GM21576 (cell line): ENCODE results near the gene BTG2.
"Not testable (repeated sequence)": the region's sequence is repeated elsewhere in the genome, so short reads cannot be mapped to it uniquely, and the experiment has no call there.

Source experiments
- ATAC-seq: cut with Tn5 transposase; IDR thresholded peaks from one replicate; pipeline ENCODE4 v1.9.1; 2021; ENCODE audit warnings: mild to moderate bottlenecking, moderate library complexity; ENCODE audit not compliant: unreplicated experiment

BTG2 gene

DNA sequence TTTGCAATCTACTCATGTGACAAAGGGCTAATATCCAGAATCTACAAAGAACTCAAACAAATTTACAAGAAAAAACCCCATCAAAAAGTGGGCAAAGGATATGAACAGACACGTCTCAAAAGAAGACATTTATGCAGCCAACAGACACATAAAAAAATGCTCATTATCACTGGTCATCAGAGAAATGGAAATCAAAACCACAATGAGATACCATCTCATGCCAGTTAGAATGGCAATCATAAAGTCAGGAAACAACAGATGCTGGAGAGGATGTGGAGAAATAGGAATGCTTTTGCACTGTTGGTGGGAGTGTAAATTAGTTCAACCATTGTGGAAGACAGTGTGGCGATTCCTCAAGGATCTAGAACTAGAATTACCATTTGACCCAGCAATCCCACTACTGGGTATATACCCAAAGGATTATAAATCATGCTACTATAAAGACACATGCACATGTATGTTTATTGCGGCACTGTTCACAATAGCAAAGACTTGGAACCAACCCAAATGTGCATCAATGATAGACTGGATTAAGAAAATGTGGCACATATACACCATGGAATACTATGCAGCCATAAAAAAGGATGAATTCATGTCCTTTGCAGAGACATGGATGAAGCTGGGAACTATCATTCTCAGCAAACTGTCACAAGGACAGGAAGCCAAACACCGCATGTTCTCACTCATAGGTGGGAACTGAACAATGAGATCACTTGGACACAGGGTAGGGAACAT, 8.9 kb downstream of the BTG2 start:
- ATAC-seq: not testable (repeated sequence)

GRCh38 chr1:203316626-203317093, 11.3 kb downstream of the BTG2 start:
- ATAC-seq: no peak

DNA sequence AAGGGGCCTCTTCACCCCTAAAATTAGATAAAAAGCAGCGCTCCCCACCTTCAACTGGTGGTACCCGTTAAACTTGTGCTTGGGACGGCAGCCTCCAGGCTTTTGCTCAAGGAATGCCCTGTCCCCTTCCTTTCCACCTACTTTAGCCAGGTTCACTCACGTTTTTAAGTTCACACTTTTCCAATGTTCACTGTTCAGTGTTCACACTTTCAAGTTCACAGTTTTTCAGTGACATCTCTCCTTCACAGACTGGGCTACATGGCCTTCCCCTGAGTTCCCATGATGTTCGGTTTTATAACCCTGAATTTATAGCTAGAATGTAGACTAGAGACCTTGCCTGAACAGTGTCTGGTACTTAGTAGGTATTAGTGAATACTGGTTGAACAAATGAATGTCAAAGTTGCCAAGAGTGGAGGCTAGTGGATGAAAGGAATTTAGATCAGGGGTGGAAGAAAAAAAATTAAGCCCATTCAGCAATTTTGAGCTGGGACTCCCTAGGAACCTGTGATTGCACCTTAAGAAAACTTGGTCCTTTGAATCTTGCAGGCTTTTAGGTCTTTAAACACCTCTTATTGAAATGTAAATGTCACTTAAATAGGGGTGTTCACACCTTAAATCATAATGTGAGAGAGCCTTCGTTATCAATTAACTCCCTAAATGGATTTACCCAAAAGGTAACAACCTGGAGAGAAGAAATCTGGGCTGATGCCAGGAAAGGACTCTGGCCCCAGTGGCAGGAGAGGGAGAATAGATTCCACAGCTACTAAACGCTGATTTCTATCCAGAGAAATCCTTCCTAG, 12.3 kb downstream of the BTG2 start:
- ATAC-seq: no peak

GRCh38 chr1:203318229-203318517, 12.9 kb downstream of the BTG2 start:
- no peak for ATAC-seq

GRCh38 chr1:203320591-203321272, 15.4 kb downstream of the BTG2 start:
- ATAC-seq: peak; percentile 55

DNA sequence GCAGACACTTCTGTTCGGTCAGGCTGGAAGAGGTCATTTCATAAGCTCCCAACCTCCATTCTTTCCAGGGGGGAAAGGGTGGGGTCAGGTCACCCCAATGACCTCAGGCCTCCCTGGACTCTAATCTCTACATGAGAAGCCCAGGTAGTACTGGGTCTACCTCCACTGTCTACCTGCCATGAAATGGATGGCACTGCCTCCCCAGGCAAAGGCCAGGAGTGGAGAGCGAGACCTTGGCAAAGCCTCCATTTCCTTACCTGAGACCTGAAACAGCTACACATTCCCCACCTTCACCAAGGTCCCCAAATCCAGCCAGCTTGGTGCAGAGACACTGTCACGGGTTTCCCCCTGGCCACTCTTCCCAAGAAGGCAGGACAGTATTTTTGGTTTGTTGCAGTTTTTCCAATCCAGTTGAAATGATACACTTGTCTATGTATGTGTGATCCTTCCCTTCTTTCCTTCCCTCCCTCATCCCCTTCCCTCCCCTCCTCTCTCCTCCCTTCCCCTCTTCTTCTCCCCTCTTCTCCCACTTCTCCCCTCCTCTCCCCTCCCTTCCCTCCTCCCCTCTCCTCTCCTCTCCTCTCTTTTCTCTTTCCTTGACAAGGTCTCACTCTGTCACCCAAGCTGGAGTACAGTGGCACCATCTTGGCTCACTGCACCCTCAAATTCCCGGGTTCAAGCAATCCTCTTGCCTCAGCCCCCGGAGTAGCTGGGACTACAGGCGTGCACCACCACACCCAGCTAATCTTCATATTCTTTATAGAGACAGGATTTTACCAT, 16.1 kb downstream of the BTG2 start:
- ATAC-seq: no peak

DNA sequence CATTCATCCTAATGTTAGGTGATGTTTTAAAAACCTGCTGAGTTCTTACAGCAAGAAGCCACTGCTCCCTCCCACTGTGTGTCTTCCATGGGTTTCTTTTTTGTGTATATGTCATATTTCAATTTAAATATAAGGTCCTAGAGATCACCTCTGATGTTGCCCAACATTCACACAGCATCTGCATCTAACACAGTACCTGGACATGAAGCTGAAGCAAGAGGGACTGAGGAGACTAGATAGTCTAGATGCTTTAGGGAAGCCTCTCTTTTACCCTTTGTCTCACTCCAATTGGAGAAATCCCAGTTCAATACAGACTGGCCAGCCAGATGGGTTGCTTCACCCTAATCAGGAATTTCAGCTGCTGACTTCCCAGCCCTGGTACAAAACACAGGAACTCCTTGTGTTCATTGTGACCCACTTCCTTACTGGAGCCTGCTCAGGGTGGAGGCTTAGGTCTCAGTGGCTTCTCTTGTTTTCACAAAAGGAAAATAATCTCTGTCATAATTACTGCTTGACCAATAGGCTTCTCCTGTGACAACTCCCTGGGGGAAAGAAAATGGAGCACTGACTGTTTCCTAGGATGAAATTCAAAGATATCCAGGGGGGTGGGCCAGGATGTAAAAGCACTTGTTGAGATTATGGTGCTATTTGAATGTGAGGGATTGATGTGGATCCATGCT, 17.3 kb downstream of the BTG2 start:
- ATAC-seq: no peak

DNA sequence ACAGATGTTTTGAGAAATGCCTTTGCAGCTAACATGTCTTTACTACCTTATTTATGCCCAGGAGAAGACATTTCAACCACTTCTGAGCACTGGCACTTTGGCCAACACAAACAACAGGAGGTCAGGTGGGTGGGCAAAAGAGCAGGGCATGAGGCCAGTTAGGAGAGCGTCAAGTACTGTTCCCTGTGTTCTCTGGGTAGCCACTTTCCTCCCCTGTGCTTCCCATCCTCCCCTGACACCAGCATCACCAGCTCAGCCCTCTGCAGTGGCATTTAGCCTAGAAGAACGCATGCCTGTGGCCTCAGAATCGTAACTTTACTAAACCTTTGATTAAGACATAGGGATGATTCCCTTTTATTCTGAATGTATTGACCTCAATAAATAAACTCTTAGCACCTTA, 18.3 kb downstream of the BTG2 start:
- ATAC-seq: no peak

DNA sequence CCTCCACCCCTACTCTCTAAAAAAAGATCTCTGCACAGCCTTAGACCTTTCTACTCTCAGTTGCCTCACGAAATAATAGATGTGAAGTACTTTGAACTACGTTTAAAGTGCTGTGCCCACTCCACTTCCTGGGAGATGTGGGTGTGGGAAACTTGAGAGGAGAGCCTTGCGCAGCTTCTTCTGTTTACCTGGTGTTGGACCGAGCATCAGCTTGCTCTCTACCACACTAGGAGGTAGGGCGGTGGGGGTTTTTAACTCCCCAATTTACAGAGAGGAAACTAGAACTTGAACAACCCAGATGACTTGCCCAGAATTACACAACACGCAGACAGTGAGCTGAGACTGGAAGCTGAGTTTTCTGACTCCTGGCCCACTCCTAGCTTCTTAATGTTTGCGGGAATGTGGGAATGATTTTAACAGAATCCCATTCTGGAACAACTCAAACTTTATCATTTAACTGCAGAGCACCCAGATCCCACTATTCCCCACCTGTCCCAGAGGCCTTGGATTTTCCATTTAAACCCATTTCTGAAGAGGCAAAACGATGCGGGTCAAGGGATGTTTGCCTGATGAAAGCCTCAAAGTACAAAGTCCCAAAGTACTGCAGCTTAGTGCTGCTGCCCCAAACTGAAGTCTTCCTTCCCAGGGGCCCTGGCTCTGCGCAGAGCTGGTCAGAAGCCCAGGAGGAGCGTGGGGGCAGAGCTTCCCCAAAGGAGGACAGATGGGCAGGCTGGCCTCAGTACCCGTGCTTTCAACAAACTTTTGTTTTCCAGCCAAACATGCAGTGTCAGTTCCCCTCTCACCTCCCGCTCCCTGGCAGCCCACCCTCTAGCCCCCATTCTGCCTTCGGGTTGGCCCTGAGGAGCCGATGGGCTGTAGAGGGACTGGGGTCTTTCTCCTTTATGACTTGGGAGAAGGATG, 19.0 kb downstream of the BTG2 start:
- ATAC-seq: no peak

DNA sequence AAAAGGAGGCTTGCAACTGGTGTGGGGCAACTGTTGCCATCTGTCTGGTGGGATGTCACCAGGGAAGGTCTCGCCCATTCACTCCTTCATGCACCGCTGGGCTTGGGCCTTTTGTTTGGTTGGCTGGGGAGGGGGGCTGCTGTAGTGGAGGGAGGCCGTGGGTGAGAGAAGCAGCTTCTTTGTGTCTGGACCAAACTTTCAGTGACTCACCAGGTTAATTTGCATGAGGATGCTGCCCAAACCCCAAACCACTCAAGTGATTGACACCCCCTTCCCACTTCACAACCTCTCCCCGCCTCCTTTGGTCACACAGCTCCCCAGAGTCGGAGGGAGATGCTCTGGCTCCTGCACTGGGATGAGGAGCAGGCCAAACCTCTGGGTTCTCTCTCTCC, 19.7 kb downstream of the BTG2 start:
- ATAC-seq: peak; percentile 22

DNA sequence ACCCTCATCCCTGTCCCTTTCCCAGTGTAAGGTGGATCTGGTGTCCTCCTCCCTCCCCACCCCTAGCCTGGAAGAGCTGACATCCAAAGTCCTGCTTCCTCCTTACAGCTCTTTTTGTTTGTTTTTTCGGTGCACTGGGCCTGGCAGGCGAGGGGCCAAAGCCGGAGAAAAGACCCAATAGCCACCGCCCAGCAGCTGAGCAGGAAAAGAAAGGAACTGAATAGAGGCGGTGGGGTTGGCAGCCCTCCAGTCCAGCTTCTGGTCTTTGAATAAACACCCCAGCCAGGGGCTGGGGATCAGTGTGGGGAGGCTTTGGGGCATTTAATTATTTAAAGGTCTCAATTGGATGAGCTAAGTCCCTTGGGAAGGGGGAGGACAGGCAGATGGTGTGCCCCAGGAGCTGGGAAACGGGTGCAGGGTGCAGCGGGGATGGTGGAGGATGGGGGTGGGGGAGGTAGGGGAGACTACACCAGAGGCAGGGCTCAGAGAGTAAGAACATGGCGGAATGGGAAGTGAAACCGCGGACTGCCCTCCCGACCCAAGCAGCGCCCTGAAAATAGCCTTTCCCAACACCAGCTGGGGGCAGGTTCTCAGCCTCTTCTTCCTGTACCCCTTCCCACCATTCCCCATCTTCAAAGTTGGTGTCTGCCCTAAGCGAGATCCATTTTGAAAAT, 20.2 kb downstream of the BTG2 start:
- no peak for ATAC-seq

- peak; percentile 62 for ATAC-seq
These were observed 21.7 kb downstream of the BTG2 start for GRCh38 chr1:203326830-203327683.

GRCh38 chr1:203327684-203328457, 22.6 kb downstream of the BTG2 start:
- ATAC-seq: peak; percentile 18

- no peak for ATAC-seq
These were observed 23.4 kb downstream of the BTG2 start for GRCh38 chr1:203328714-203329122.

DNA sequence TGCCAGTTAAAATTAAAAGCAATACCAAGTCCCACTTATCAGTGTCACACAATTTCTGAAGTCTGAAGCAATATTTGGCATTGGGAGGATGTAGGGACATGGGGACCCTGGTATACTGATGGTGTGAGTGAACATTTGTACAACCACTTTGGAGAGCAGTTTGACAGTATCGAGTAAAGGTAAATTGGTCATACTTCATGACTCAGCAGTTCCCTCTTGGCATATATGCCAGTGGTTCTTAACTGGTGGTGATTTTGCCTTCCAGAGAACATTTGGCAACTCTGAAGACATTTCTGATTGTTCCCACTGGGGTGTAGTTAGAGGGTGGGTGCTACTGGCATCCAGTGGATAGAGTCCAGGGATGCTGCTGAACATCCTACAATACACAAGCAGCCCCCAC, 25.9 kb downstream of the BTG2 start:
- ATAC-seq: no peak

- ATAC-seq: no peak
These were observed 30.2 kb downstream of the BTG2 start for GRCh38 chr1:203335503-203335902.

DNA sequence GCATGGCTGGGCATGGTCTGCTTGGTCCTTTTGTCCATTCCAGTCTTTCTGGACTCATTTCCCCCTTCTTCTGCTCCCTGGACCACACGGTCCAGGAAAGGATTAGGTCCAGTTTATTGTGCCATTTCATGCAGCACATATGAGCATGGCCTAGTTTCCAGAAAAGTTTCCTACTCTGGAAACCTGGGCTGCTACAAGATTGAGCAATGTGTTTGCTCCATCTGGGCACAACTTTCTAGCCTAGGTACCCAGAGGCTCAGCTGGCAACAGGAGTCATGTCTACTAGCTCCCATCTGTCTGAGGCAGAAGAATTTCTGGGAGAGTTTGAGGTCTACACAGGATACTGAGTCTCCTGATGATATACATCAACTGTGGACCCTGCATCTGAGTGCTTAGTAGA, 30.8 kb downstream of the BTG2 start:
- no peak for ATAC-seq
